ENCODE results near the gene SLC1A6.

SLC1A6 gene

DNA sequence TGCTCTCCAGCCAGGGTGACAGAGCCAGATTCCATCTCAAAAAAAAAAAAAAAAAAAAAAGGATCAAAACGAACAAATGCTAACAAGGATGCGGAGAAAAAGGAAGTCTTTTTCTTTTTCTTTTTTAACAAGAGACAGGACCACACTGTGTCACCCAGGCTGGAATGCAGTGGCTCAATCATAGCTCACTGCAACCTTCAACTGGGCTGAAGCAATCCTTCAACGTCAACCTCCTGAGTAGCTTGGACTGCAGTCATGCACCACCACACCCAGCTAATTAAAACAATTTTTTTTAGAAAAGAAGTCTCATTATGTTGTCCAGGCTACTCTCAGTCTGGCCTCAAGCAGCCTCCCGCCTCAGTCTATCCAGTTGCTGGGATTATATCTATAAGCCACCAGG lies 73.0 kb downstream of the SLC1A6 start:
- no peak overlapping the region for H3K4me3 ChIP-seq (ENCODE audit: low read depth, low read length)
- TF ChIP-seq, protein P1, sequence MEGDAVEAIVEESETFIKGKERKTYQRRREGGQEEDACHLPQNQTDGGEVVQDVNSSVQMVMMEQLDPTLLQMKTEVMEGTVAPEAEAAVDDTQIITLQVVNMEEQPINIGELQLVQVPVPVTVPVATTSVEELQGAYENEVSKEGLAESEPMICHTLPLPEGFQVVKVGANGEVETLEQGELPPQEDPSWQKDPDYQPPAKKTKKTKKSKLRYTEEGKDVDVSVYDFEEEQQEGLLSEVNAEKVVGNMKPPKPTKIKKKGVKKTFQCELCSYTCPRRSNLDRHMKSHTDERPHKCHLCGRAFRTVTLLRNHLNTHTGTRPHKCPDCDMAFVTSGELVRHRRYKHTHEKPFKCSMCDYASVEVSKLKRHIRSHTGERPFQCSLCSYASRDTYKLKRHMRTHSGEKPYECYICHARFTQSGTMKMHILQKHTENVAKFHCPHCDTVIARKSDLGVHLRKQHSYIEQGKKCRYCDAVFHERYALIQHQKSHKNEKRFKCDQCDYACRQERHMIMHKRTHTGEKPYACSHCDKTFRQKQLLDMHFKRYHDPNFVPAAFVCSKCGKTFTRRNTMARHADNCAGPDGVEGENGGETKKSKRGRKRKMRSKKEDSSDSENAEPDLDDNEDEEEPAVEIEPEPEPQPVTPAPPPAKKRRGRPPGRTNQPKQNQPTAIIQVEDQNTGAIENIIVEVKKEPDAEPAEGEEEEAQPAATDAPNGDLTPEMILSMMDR (IDR thresholded peaks at IDR 0.05; ENCODE audit: low read depth, low read length, missing control alignments) = no peak
- no peak for DNase-seq (ENCODE audit: low read depth)

DNA sequence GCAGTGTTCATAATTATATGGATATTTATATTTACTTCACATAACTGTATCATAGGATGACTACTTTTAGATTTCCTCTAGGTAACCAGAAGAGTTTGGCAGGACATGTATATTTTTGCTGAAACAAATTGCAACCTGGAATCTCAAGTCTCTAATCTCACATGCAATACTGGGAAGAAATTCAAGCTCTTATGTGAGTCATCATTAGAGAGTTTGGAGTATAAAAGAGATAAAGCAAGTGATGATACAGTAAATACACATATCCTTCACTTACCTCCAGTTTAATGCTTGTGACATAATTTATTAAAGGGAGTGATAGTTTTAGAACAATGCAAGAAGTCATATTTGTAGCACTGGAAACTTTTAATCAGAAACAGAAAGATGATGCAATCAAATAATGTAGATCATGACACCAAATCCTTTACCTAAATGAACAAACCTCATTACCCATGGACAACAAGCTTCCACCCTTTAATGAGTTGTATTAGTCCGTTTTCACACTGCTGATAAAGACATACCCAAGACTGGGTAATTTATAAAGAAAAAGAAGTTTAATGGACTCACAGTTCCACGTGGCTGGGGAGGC lies 77.9 kb downstream of the SLC1A6 start:
- no peak for DNase-seq (ENCODE audit: low read depth)
- TF ChIP-seq, protein P1 (IDR thresholded peaks at IDR 0.05; ENCODE audit: low read depth, low read length, missing control alignments) = no peak
- H3K4me3 ChIP-seq (ENCODE audit: low read depth, low read length) = no peak overlapping the region

Measured in GM12864 (cell line).